OCI-LY1 (cell line): ENCODE data around the gene NADK2.

Experiments
- EZH2 ChIP-seq: fragments of 200-600 bp; sonication (generic), shearing (Covaris generic); IDR thresholded peaks from 2 replicates; pipeline ENCODE4 v1.8.0; 2017; ENCODE audit warnings: borderline replicate concordance, mixed run types, mild to moderate bottlenecking, antibody characterized with exemption, low read length, moderate library complexity, mixed read lengths
- TF ChIP-seq, protein P1 (sequence below): fragments of 200-600 bp; sonication (generic), shearing (Covaris generic); IDR thresholded peaks from 2 replicates; pipeline ENCODE4 v1.5.1; 2017; ENCODE audit warnings: mild to moderate bottlenecking, antibody characterized with exemption, low read length, moderate library complexity, mixed read lengths

DNA sequence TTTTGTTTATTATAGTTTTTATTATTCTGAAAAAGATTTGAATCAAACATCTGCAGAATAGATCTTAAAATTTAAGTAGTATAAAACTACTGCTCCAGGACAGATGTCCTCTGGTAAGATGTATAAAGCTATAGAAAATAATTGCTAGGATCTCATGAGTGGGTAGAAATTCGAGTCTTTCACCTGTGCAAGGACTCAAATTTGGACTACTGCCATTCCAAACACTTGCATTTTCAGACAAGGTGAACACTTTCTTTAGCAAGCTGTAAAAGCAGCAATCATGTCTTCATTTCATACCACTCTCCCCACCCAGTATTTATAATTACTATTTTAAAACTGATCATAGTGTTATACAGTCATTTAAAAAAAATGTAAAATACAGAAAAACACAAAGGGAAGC is 69.1 kb downstream of the NADK2 start:
- TF ChIP-seq, protein P1, sequence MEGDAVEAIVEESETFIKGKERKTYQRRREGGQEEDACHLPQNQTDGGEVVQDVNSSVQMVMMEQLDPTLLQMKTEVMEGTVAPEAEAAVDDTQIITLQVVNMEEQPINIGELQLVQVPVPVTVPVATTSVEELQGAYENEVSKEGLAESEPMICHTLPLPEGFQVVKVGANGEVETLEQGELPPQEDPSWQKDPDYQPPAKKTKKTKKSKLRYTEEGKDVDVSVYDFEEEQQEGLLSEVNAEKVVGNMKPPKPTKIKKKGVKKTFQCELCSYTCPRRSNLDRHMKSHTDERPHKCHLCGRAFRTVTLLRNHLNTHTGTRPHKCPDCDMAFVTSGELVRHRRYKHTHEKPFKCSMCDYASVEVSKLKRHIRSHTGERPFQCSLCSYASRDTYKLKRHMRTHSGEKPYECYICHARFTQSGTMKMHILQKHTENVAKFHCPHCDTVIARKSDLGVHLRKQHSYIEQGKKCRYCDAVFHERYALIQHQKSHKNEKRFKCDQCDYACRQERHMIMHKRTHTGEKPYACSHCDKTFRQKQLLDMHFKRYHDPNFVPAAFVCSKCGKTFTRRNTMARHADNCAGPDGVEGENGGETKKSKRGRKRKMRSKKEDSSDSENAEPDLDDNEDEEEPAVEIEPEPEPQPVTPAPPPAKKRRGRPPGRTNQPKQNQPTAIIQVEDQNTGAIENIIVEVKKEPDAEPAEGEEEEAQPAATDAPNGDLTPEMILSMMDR, result no peak
- no peak for TF ChIP-seq EZH2
